ENCODE results near the gene SV2B.

GRCh38 chr15:91099995-91100813 lies at the start of gene SV2B:
- TF ChIP-seq NR2C2 (CRISPR knock-in tag; IDR thresholded peaks at IDR 0.05) (no peak), CREB1 (CRISPR knock-in tag; IDR thresholded peaks at IDR 0.05) (no peak), CTCF (IDR thresholded peaks at IDR 0.05) (no peak)
- TF ChIP-seq, protein P1, sequence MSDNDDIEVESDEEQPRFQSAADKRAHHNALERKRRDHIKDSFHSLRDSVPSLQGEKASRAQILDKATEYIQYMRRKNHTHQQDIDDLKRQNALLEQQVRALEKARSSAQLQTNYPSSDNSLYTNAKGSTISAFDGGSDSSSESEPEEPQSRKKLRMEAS (CRISPR knock-in tag; IDR thresholded peaks at IDR 0.05): no peak

All from WTC11 (cell line).